Measurements from ENCODE around the gene AHI1.

Gene AHI1

DNA sequence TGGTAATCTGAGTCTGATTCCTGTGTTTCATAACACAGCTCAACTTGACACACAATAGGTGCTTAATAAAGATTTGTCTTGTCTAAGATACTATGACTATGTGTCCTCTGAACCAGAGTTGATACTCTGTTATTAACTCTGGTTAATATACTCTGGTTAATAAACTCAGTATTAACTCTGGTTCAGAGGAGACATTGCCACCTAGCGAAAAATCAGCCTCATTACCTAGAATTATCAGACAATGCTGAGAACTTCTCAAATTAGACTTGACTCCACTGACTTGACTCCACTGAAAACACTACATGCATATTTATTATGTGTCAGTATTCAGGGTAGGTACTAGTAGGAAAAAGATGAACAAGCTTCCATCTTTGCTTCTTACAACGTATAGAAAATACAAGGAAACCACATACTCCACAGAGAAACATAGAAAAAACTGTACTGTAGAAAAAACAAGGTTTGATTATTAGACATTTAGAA is 73.9 kb downstream of the AHI1 start:
- WGBS, 2 donors (ENCODE audit: extremely low coverage in 2 of 2, insufficient read length in 2 of 2, insufficient replicate concordance in 1 of 2) = no CpG with 5 or more reads among the region's 2 CpGs
- H2BK5ac ChIP-seq (ENCODE audit: low read length) = no peak overlapping the region
- H2AK5ac ChIP-seq (ENCODE audit: low read depth, low read length) = no peak overlapping the region
- no peaks in the 10 kb centered on the region for H3K9me3 ChIP-seq (replicated peaks in 1 of 2; ENCODE audit: control insufficient read depth in 2 of 2, insufficient read depth in 1 of 2, low read depth in 1 of 2, low read length in 2 of 2)
- peak; percentile 21 for DNase-seq (ENCODE audit: low spot score)
- no peak overlapping the region for H3K4ac ChIP-seq (ENCODE audit: low read length)
- H3K4me1 ChIP-seq (ENCODE audit: control insufficient read depth in 2 of 2, insufficient read depth in 1 of 2, low read depth in 1 of 2, low read length in 2 of 2) = no peaks in the 10 kb centered on the region
- no peak overlapping the region for H3K4me2 ChIP-seq (ENCODE audit: insufficient read depth, low read length, poor library complexity, severe bottlenecking)
- no peak overlapping the region for H4K8ac ChIP-seq (ENCODE audit: low read depth, low read length)
- no peak overlapping the region for H3K27ac ChIP-seq (replicated peaks; ENCODE audit: low read length)
- no peak overlapping the region for H4K91ac ChIP-seq (ENCODE audit: low read depth, low read length, poor library complexity)
- no peak overlapping the region for H2BK12ac ChIP-seq (ENCODE audit: low read length)
- no peaks in the 10 kb centered on the region for H3K27me3 ChIP-seq (ENCODE audit: control insufficient read depth in 3 of 3, insufficient read depth in 3 of 3, low read depth in 1 of 3, low read length in 3 of 3)
- H3K18ac ChIP-seq (ENCODE audit: low read length) = no peak overlapping the region
- no peak overlapping the region for H3K9ac ChIP-seq (ENCODE audit: low read depth, low read length, poor library complexity)
- H2BK120ac ChIP-seq (ENCODE audit: low read depth, low read length) = no peak overlapping the region
- H3K36me3 ChIP-seq (replicated peaks in 1 of 2; ENCODE audit: control insufficient read depth in 2 of 2, insufficient read depth in 2 of 2, low read length in 2 of 2) = peaks cover 0 to 3% of the 10 kb centered on the region in 2 donors
- H2AFZ ChIP-seq (ENCODE audit: low read length) = no peak overlapping the region
- no peaks in the 10 kb centered on the region for H3K79me1 ChIP-seq (ENCODE audit: low read depth, low read length)
- no peak overlapping the region for H3K4me3 ChIP-seq (ENCODE audit: low read length in 2 of 2)
- H2BK15ac ChIP-seq (ENCODE audit: low read length) = no peak overlapping the region
- H3K14ac ChIP-seq (ENCODE audit: low read length) = no peak overlapping the region
- H3K23ac ChIP-seq (ENCODE audit: low read depth, low read length, poor library complexity) = no peak overlapping the region

- H2BK15ac ChIP-seq (ENCODE audit: low read length) = no peak overlapping the region
- no peak for DNase-seq (ENCODE audit: low spot score)
- H3K4me3 ChIP-seq (ENCODE audit: low read length in 2 of 2) = no peak overlapping the region
- no peak overlapping the region for H3K23ac ChIP-seq (ENCODE audit: low read depth, low read length, poor library complexity)
- H4K8ac ChIP-seq (ENCODE audit: low read depth, low read length) = no peak overlapping the region
- no peaks in the 10 kb centered on the region for H3K4me1 ChIP-seq (ENCODE audit: control insufficient read depth in 2 of 2, insufficient read depth in 1 of 2, low read depth in 1 of 2, low read length in 2 of 2)
- no peaks in the 10 kb centered on the region for H3K79me1 ChIP-seq (ENCODE audit: low read depth, low read length)
- H3K9me3 ChIP-seq (replicated peaks in 1 of 2; ENCODE audit: control insufficient read depth in 2 of 2, insufficient read depth in 1 of 2, low read depth in 1 of 2, low read length in 2 of 2) = no peaks in the 10 kb centered on the region
- no peak overlapping the region for H3K27ac ChIP-seq (replicated peaks; ENCODE audit: low read length)
- no peak overlapping the region for H3K4ac ChIP-seq (ENCODE audit: low read length)
- H2BK120ac ChIP-seq (ENCODE audit: low read depth, low read length) = no peak overlapping the region
- WGBS, 2 donors (ENCODE audit: extremely low coverage in 2 of 2, insufficient read length in 2 of 2, insufficient replicate concordance in 1 of 2) = no CpG with 5 or more reads among the region's 2 CpGs
- no peak overlapping the region for H2BK12ac ChIP-seq (ENCODE audit: low read length)
- H3K27me3 ChIP-seq (ENCODE audit: control insufficient read depth in 3 of 3, insufficient read depth in 3 of 3, low read depth in 1 of 3, low read length in 3 of 3) = no peaks in the 10 kb centered on the region
- no peak overlapping the region for H3K9ac ChIP-seq (ENCODE audit: low read depth, low read length, poor library complexity)
- H2AK5ac ChIP-seq (ENCODE audit: low read depth, low read length) = no peak overlapping the region
- no peak overlapping the region for H3K18ac ChIP-seq (ENCODE audit: low read length)
- H3K14ac ChIP-seq (ENCODE audit: low read length) = no peak overlapping the region
- no peak overlapping the region for H4K91ac ChIP-seq (ENCODE audit: low read depth, low read length, poor library complexity)
- no peak overlapping the region for H3K4me2 ChIP-seq (ENCODE audit: insufficient read depth, low read length, poor library complexity, severe bottlenecking)
- no peaks in the 10 kb centered on the region for H3K36me3 ChIP-seq (replicated peaks in 1 of 2; ENCODE audit: control insufficient read depth in 2 of 2, insufficient read depth in 2 of 2, low read length in 2 of 2)
- H2BK5ac ChIP-seq (ENCODE audit: low read length) = no peak overlapping the region
- H2AFZ ChIP-seq (ENCODE audit: low read length) = no peak overlapping the region
These were observed 78.4 kb downstream of the AHI1 start for GRCh38 chr6:135419162-135419561.

GRCh38 chr6:135418040-135418760 is 79.3 kb downstream of the AHI1 start:
- Histone ChIP-seq H3K23ac (ENCODE audit: low read depth, low read length, poor library complexity) (no peak overlapping the region), H2BK12ac (ENCODE audit: low read length) (no peak overlapping the region), H3K9me3 (replicated peaks in 1 of 2; ENCODE audit: control insufficient read depth in 2 of 2, insufficient read depth in 1 of 2, low read depth in 1 of 2, low read length in 2 of 2) (no peaks in the 10 kb centered on the region), H3K79me1 (ENCODE audit: low read depth, low read length) (no peaks in the 10 kb centered on the region), H2BK15ac (ENCODE audit: low read length) (no peak overlapping the region), H4K8ac (ENCODE audit: low read depth, low read length) (no peak overlapping the region), H2AFZ (ENCODE audit: low read length) (no peak overlapping the region), H3K4me2 (ENCODE audit: insufficient read depth, low read length, poor library complexity, severe bottlenecking) (no peak overlapping the region), H3K27me3 (ENCODE audit: control insufficient read depth in 3 of 3, insufficient read depth in 3 of 3, low read depth in 1 of 3, low read length in 3 of 3) (no peaks in the 10 kb centered on the region), H3K14ac (ENCODE audit: low read length) (no peak overlapping the region), H3K9ac (ENCODE audit: low read depth, low read length, poor library complexity) (no peak overlapping the region), H3K4me3 (ENCODE audit: low read length in 2 of 2) (no peak overlapping the region), H3K18ac (ENCODE audit: low read length) (no peak overlapping the region), H2BK5ac (ENCODE audit: low read length) (no peak overlapping the region), H3K4ac (ENCODE audit: low read length) (no peak overlapping the region), H3K4me1 (ENCODE audit: control insufficient read depth in 2 of 2, insufficient read depth in 1 of 2, low read depth in 1 of 2, low read length in 2 of 2) (no peaks in the 10 kb centered on the region), H3K27ac (replicated peaks; ENCODE audit: low read length) (no peak overlapping the region), H3K36me3 (replicated peaks in 1 of 2; ENCODE audit: control insufficient read depth in 2 of 2, insufficient read depth in 2 of 2, low read length in 2 of 2) (no peaks in the 10 kb centered on the region), H2BK120ac (ENCODE audit: low read depth, low read length) (no peak overlapping the region), H4K91ac (ENCODE audit: low read depth, low read length, poor library complexity) (no peak overlapping the region), H2AK5ac (ENCODE audit: low read depth, low read length) (no peak overlapping the region)
- no peak for DNase-seq (ENCODE audit: low spot score)
- WGBS, 2 donors (ENCODE audit: extremely low coverage in 2 of 2, insufficient read length in 2 of 2, insufficient replicate concordance in 1 of 2) = no CpG with 5 or more reads among the region's 3 CpGs

GRCh38 chr6:135412761-135413160 is 84.8 kb downstream of the AHI1 start:
- no peak overlapping the region for H3K14ac ChIP-seq (ENCODE audit: low read length)
- H3K36me3 ChIP-seq (replicated peaks in 1 of 2; ENCODE audit: control insufficient read depth in 2 of 2, insufficient read depth in 2 of 2, low read length in 2 of 2) = peaks cover 3 to 32% of the 10 kb centered on the region in 2 donors
- H3K9me3 ChIP-seq (replicated peaks in 1 of 2; ENCODE audit: control insufficient read depth in 2 of 2, insufficient read depth in 1 of 2, low read depth in 1 of 2, low read length in 2 of 2) = no peaks in the 10 kb centered on the region
- no peak overlapping the region for H3K23ac ChIP-seq (ENCODE audit: low read depth, low read length, poor library complexity)
- H2BK120ac ChIP-seq (ENCODE audit: low read depth, low read length) = no peak overlapping the region
- H3K4ac ChIP-seq (ENCODE audit: low read length) = no peak overlapping the region
- H3K18ac ChIP-seq (ENCODE audit: low read length) = no peak overlapping the region
- H3K4me1 ChIP-seq (ENCODE audit: control insufficient read depth in 2 of 2, insufficient read depth in 1 of 2, low read depth in 1 of 2, low read length in 2 of 2) = no peaks in the 10 kb centered on the region
- no peak overlapping the region for H3K9ac ChIP-seq (ENCODE audit: low read depth, low read length, poor library complexity)
- H3K27me3 ChIP-seq (ENCODE audit: control insufficient read depth in 3 of 3, insufficient read depth in 3 of 3, low read depth in 1 of 3, low read length in 3 of 3) = no peaks in the 10 kb centered on the region
- H2AK5ac ChIP-seq (ENCODE audit: low read depth, low read length) = no peak overlapping the region
- H4K8ac ChIP-seq (ENCODE audit: low read depth, low read length) = no peak overlapping the region
- H2BK12ac ChIP-seq (ENCODE audit: low read length) = no peak overlapping the region
- no peak overlapping the region for H3K4me3 ChIP-seq (ENCODE audit: low read length in 2 of 2)
- H2AFZ ChIP-seq (ENCODE audit: low read length) = no peak overlapping the region
- DNase-seq (ENCODE audit: low spot score) = no peak
- H4K91ac ChIP-seq (ENCODE audit: low read depth, low read length, poor library complexity) = no peak overlapping the region
- H3K27ac ChIP-seq (replicated peaks; ENCODE audit: low read length) = no peak overlapping the region
- H3K79me1 ChIP-seq (ENCODE audit: low read depth, low read length) = no peaks in the 10 kb centered on the region
- no peak overlapping the region for H2BK15ac ChIP-seq (ENCODE audit: low read length)
- H2BK5ac ChIP-seq (ENCODE audit: low read length) = no peak overlapping the region
- WGBS, 2 donors (ENCODE audit: extremely low coverage in 2 of 2, insufficient read length in 2 of 2, insufficient replicate concordance in 1 of 2) = no CpG with 5 or more reads among the region's 1 CpG
- no peak overlapping the region for H3K4me2 ChIP-seq (ENCODE audit: insufficient read depth, low read length, poor library complexity, severe bottlenecking)

Data from neuronal stem cell (in vitro differentiated cells).